Activated T-helper 1 cell treated with anti-CD3 and anti-CD28 coated beads, Interleukin-2, amount 50 U/mL, for 16 hours (primary cell): Measurements from ENCODE around the gene PTPN14.
"Not testable (repeated sequence)": the region's sequence is repeated elsewhere in the genome, so short reads cannot be mapped to it uniquely, and the experiment has no call there.

Experiments used
- DNase-seq, 2 donors: peaks; one replicate each; pipeline ENCODE4 v3.0.0-alpha.2; 2020; ENCODE audit warnings: low read depth in 1 of 2, low spot score in 1 of 2

The PTPN14 gene

DNA sequence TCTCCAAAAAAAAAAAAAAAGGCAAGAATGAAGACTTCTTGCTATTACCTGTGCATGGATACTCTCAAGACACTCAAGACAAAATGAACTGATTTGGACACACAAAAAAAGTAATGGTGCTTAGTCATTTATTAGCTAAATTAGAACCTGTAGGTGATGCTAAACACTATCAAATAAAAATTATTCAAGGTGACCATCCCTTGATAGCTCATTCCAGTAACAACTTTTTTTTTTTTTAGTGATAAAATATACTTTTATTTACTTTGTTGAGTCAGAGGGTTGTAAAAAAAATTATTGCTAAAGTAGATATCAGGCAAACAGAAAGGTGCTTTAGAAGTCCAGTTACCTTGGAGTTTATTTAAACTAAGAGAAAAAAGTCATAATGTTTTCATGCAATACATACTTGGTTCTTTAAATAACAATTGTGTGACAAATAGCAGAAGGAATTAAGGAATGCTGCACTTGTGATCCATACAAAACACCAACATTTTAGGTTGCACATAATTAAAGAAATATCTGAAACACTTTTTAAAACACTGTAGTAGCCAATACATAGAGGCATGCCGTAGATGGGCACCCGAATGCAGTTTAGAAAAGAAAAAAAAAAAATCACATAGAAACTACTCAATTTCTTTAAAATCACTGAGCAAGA is 69.3 kb downstream of the PTPN14 start:
- not testable (repeated sequence) for DNase-seq

GRCh38 chr1:214476986-214477870 is 74.2 kb downstream of the PTPN14 start:
- no peak for DNase-seq

DNA sequence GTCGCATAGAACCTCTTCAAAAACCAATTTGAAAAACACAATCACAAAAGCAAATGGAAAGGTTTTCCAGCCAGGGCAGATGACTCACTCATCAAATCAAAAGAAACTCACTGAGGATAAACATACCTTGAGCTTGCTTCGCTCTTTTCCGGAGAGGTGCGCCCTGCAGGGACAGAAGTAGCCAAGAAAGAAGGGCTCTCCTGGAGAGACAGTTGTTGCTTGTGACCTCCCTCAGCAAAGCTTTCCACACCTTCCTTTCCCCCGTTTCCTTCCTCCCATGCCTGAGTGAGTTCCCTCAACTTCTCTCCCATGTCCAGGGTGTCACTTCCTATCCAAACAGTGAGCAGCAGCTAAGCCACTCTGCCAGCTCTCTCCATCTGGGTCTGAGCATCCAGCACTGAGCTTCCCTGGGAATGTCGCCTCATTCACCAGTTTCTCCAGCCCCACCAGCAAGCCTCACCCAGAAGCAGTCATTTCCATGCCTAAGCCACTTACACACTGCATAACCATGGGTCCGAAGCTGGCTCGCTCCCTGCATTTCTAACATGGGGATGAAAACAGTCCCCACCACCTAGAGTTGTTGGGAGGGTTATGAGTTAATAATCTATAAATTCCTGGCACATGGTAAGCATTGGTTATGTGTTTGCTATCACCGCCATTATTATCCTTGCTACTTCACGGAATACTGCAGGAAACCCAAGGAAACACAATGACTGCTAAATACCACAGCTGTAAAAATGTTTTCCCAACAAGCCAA is 75.0 kb downstream of the PTPN14 start:
- DNase-seq: no peak

DNA sequence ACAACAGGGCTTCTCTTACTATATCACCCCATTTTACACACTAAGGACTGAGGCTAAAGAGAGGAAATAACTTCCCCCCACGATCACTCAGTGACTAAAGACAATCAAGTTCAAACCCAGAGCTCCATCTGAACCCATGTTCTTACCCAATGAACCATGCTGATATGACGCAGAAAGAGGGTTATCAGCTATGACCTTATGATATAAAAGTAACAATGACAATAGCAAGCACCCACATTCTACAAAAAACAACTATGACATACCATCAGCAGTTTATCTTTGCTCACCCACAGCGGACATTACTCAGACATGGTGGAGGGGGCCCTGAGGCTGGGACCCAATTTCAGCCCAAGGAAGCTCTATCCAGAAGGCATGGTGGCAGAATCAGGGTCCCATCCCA is 75.7 kb downstream of the PTPN14 start:
- no peak for DNase-seq

DNA sequence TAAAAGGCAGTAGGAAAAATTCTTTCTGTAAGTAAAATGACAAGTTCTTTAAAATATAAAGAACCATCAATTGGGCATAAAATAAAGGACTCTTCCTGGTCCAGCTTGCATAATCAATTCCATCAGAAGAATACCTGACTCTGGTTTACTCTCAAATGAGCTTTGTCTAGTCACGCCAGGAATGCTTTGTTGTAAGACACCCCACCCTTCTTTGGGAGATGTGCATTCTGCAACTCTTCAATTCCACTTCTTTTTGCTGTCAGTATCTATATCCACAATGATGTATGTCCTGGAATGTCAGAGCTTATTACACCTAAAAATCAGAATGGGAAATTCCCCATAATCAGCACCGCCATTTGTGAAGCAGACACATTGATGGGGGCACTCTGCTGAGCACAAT is 76.1 kb downstream of the PTPN14 start:
- no peak for DNase-seq

- DNase-seq: no peak
These were observed 76.9 kb downstream of the PTPN14 start for GRCh38 chr1:214474467-214474866.

DNA sequence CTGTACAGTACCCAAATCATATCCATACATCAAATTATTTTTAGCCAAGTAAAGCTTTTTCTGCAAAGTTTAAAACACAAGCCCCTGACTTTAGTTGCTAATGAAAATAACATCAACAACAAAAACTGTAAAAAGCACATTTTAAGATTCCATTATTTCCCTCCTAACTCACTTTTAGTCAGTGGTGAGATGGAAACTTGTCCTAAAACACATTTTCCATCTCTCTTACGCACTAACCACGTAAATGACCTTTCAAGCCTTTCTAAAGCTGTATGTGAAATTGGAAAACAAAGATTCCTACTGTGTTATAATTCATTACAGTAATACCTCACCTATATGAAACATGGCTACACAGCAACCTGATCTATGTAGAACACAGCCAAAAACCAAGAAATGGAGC is 77.5 kb downstream of the PTPN14 start:
- DNase-seq: no peak

DNA sequence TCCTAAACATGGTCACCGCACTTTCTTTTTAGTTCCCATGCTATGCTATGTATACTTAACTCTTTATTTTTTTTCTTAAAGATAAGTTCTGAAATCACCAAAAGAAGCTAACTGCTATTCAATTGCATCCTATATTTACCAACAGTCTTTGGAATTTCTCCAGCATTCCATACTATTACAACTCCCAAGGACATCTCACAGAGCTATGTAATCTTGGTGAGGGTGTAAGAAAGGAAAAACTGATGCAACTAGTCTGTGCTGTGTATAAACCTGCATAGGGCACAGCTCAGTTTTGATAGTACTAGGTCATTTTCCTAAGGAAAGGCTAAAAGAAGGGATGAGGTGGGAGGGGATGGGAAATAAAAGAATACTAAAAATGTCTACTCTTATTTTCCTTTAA is 78.0 kb downstream of the PTPN14 start:
- no peak for DNase-seq

- DNase-seq: no peak
These were observed 79.0 kb downstream of the PTPN14 start for GRCh38 chr1:214472364-214472763.

DNA sequence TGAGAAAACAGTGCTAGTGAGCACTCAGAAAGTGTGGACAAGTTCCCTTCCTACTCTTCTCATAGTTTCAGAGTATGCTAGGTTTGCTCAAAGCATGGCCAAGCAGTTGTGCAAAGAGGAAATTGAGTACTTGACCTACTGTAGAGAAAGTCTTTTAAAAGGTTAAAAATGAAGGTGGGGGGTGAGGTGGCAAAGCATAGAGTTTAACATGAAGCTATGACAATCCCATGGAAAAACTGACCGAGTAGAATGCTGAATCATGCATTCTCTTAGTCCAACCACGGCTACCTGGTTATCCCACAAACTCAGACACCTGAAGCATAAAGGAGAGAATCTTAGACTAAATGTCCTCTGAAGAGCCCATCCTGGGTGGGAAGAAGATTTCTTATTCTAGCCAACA is 79.9 kb downstream of the PTPN14 start:
- DNase-seq: no peak

DNA sequence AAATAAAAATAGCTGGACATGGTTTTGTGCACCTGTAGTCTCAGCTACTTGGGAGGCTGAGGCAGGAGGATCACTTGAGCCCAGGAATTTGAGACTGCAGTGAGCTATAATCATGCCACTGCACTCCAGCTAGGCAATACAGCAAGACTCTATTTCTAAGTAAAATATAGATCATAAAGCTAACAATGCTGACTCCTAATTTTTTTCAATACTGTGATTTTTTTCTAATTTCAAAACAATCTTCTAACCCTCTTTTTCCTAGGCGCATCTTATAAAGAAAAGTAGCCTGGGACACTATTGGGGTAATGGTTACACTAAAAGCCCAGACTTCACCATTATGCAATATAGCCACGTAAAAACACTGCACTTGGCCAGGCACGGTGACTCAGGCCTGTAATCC is 81.3 kb downstream of the PTPN14 start:
- no peak for DNase-seq

- DNase-seq: no peak
These were observed 82.1 kb downstream of the PTPN14 start for GRCh38 chr1:214469290-214469689.

DNA sequence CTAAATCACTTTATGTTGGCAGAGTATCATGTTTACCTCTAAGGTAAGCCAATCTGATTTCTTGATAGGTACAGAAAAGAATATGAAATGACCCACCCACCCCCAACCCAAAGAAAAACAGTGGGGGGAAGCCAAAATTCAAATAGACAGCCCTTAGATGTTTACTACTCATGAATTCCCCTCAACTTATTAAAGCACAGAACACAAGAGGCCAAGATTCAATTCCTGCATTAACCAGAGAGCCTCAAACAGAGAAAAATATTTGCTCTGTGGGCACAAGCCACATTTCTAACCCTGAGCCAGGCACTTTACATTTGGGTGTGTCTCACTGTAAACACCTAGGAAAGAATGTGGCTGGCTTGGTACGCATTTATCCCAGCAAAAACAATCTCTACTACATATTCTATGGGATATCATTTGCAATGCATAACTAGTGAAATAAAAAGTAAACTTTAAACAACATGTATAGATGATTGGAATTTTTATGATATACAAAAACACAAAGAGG is 84.3 kb downstream of the PTPN14 start:
- DNase-seq: no peak

DNA sequence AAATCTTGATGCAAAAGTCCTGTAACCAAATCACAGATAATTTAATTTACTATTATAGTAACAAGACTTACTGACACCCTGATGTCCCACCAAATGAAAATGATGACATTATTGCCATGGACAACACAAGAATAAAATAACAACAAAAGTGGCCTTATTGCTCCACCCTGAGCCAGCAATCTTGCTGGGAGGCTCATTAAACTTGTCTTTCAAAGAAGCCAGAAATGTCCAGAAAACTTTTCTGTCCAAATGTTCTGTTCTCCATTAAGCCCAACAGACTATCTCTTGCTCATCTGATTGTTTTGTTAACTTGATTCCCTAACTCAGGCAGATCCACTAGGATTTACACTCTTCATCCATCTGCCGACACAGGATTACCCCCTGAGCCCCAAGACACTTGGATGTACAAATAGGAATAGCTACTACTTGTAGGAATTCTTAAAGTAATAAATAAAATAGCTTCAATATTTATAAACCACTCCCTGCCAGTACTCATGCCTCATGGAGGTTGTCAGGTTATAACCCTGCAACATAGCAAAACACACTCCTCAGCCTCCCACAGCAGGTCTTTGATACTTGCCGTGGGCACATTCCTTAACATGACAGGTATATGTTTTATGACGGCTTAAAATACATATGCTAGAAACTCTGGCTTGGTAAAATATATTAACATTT is 84.9 kb downstream of the PTPN14 start:
- no peak for DNase-seq

DNA sequence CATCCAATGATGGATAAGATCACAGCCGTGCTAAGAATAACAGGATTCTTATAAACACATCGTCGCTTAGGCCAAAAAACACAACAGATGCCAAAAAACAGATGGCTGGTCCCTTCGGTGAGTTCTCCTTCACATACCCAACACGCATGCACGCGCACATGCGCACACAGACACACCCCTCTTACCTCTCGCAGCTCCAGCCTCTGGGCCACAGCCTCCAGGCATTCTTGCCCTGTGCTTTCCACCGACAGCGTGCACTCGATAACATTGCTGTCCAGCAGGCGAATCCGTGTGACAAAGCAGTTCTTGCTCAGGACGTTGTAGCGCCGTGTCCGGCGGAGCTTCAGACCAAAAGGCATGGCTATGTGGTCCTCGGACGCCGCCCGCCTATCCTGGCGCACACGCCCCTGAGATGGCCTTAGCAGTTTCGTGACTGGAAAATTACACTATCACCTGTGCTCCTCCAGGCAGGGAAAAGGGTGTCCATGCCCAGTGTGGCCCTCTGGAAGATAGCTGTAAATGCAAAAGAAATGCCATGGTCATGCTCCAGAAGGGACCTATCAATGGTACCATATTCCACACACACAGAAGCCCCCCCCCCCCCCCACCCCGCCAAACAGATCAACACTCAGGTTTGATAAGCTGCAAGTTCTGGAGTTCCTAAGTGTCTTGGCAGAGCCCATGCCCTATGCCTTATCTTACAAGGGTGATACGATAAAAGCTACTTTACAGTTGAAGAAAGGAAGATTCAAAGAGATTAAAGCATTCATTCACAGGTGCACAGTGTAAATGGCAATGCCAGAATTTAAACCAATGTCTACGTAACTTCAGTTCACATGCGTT is 86.7 kb downstream of the PTPN14 start:
- no peak for DNase-seq

DNA sequence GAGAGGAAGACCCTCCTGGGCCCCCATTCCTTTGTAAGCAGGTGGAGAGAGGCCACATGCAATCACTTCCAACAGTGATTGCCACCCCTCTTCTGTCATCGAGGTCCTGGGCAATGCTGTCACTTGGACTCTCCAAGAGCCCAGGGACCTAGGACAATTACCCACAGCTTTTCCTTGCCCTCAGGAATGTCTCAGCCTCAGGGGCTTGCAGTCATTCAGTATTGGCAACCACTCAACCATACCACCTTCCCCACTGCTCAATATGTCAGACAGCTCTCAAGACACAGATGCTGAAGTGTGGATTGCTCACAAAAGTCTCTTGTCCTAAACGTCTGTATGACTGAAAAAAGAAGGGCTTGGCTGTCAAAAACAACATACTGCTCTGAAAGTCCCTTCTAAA is 87.8 kb downstream of the PTPN14 start:
- no peak for DNase-seq

DNA sequence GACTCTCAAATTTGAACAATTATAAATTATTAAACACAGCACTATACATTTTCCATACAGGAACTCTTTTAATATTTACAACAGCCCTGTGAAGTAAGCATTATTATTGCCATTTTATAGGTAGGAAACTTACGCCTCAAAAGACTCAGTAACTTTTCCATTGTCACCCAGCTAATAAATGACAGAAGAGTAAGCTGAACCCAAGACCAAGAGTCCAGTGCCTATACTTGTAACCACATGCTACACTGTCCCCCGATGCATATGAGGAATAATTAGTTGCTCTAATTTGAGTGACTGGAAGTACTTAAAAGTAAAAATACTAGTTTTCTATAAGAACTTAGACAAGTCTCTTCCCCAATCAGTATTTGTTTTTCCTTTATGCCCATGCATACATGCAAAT is 88.5 kb downstream of the PTPN14 start:
- no peak for DNase-seq

DNA sequence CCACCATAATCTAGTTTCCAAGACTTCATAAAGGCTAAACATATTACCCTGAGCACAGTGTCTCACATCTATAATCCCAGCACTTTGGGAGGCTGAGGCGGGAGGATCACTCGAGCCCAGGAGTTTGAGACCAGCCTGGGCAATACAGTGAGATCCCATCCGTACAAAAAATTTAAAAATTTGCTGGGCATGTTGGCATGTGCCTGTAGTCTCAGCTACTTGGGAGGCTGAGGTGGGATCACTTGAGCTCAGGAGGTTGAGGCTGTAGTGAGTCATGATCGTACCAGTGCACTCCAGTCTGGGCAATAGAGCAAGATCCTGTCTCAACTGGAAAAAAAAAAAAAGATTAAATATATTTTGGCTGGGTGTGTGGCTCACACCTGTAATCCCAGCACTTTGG is 90.1 kb downstream of the PTPN14 start:
- DNase-seq: no peak

DNA sequence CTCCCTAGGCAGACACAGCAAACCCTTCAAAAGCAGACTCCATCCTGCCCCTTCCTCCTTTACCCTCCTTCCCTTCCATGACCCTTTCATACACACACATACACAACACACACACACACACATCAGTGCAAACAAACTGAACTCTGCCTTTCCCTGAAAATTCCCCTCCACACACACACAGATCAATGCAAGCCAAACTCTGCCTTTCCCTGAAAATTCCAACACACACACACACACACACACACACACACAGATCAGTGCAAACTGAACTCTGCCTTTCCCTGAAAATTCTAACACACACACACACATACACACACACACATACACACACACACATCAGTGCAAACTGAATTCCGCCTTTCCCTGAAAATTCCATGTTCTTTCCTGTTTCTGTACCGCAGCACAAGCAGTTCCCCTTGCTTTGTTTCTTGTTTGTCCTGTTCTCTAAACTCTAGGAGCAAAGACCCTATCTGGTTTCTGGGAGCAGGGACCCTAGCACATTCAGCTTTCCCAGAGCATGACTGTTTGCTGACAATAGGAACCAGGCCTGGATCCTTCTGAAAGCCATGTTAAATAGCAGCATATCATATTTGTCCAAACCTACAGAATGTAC is 91.0 kb downstream of the PTPN14 start:
- no peak for DNase-seq

GRCh38 chr1:214459895-214460294 is 91.5 kb downstream of the PTPN14 start:
- DNase-seq: no peak
